Thyroid gland (tissue), 4 donors: ENCODE results near the gene SYTL2. TPM values are rescaled to one million over a fixed set of nuclear protein-coding genes. Genes with fewer than 3 reads are reported as not detected.

Source experiments
- DNase-seq, 2 donors: peaks; one replicate each; pipeline ENCODE4 v3.0.0-alpha.2; 2019
- H3K27ac ChIP-seq, 3 donors: fragments of 200-600 bp; sonication (generic); 1 replicate in 2 of 3; 2 replicates in 1 of 3; pipeline ENCODE4 v1.5.1; 2016 to 2019; ENCODE audit warnings: mild to moderate bottlenecking in 1 of 3, moderate library complexity in 1 of 3
- H3K27me3 ChIP-seq: fragments of 200-600 bp; sonication (generic); one replicate; pipeline ENCODE4 v1.5.1; 2019
- H3K36me3 ChIP-seq, 2 donors: fragments of 200-600 bp; sonication (generic); one replicate each; pipeline ENCODE4 v1.5.1; 2016 to 2019
- H3K4me1 ChIP-seq, 2 donors: fragments of 200-600 bp; sonication (generic); one replicate each; pipeline ENCODE4 v1.5.1; 2017 to 2019
- H3K4me3 ChIP-seq, 3 donors: fragments of 200-600 bp; sonication (generic); replicated peaks in 1 of 3; 1 replicate in 2 of 3; 2 replicates in 1 of 3; pipeline ENCODE4 v1.5.1; 2016; ENCODE audit warnings: mild to moderate bottlenecking in 1 of 3
- H3K9me3 ChIP-seq: fragments of 200-600 bp; sonication (generic); one replicate; pipeline ENCODE4 v1.5.1; 2017
- CTCF ChIP-seq, 6 experiments: fragments of 200-600 bp in 3 of 6; fragments of 450-650 bp in 3 of 6; sonication (generic) in 3 of 6; IDR thresholded peaks; one replicate each; pipeline ENCODE4 v1.5.1; 2016 to 2019; ENCODE audit warnings: antibody characterized with exemption in 6 of 6, mild to moderate bottlenecking in 2 of 6, inconsistent platforms in 1 of 6, moderate library complexity in 1 of 6
- POLR2A ChIP-seq, 2 donors: fragments of 450-650 bp; IDR thresholded peaks; one replicate each; pipeline ENCODE4 v1.6.1; 2017; ENCODE audit warnings: antibody characterized with exemption in 2 of 2, mild to moderate bottlenecking in 2 of 2, moderate library complexity in 1 of 2
- WGBS, 2 donors: methylation state at CpG; one replicate each; pipeline ENCODE4 v1.1.5; 2017; 5-methylcytosine and 5-hydroxymethylcytosine counted together
- intact Hi-C: fragments of 100-400 bp; cut with DNase I; formaldehyde crosslinking; loops from one replicate; pipeline ENCODE4 v1.15.1; 2023
- total RNA-seq, 4 donors: library from RNA; depleted of rRNA; stranded (reverse); fragments of >200 nt; gene quantifications; one replicate each; pipeline ENCODE4 v1.2.3, GENCODE V29; 2016

SYTL2 gene
- total RNA-seq, 4 donors from 2014 or later, result 4.5 to 18.8 (median 9.0) TPM

- Histone ChIP-seq H3K9me3 (no peaks in the 10 kb centered on the region), H3K36me3 (no peaks in the 10 kb centered on the region), H3K27ac (no peak overlapping the region), H3K4me1 (no peaks in the 10 kb centered on the region), H3K27me3 (no peaks in the 10 kb centered on the region), H3K4me3 (no peak overlapping the region)
- no peak for DNase-seq
- TF ChIP-seq CTCF (IDR thresholded peaks at IDR 0.05) (no peak), POLR2A (IDR thresholded peaks at IDR 0.05) (no peak)
- intact Hi-C loops, result no loop called here
- WGBS, 2 donors, result 64 to 69% methylated on average over 5 of the region's 5 CpGs
These were observed 100.0 kb downstream of the SYTL2 start for GRCh38 chr11:85710917-85711316.

- Histone ChIP-seq H3K9me3 (no peaks in the 10 kb centered on the region), H3K36me3 (no peaks in the 10 kb centered on the region), H3K4me1 (peaks cover 0 to 5% of the 10 kb centered on the region in 2 donors), H3K4me3 (no peak overlapping the region), H3K27me3 (no peaks in the 10 kb centered on the region), H3K27ac (no peak overlapping the region)
- WGBS, 2 donors, result 86 to 92% methylated on average over 5 of the region's 5 CpGs
- no peak for DNase-seq
- intact Hi-C loops, result no loop called here
- TF ChIP-seq CTCF (IDR thresholded peaks at IDR 0.05) (no peak), POLR2A (IDR thresholded peaks at IDR 0.05) (no peak)
These were observed 100.8 kb downstream of the SYTL2 start for GRCh38 chr11:85709941-85710702.

- DNase-seq, result no peak
- Histone ChIP-seq H3K36me3 (no peaks in the 10 kb centered on the region), H3K9me3 (no peaks in the 10 kb centered on the region), H3K27me3 (no peaks in the 10 kb centered on the region), H3K27ac (no peak overlapping the region), H3K4me1 (peaks cover 0 to 5% of the 10 kb centered on the region in 2 donors), H3K4me3 (no peak overlapping the region)
- TF ChIP-seq CTCF (IDR thresholded peaks at IDR 0.05) (no peak), POLR2A (IDR thresholded peaks at IDR 0.05) (no peak)
- intact Hi-C loops, result no loop called here
These were observed 105.1 kb downstream of the SYTL2 start for GRCh38 chr11:85705800-85706199.

GRCh38 chr11:85704967-85705366, 106.0 kb downstream of the SYTL2 start:
- TF ChIP-seq CTCF (IDR thresholded peaks at IDR 0.05), result no peak
- TF ChIP-seq POLR2A (IDR thresholded peaks at IDR 0.05), result no peak
- intact Hi-C loops, result no loop called here
- DNase-seq, result no peak
- no peaks in the 10 kb centered on the region for H3K9me3 ChIP-seq
- WGBS, 2 donors, result 91 to 94% methylated on average over 3 of the region's 3 CpGs
- no peak overlapping the region for H3K27ac ChIP-seq
- peaks cover 0 to 5% of the 10 kb centered on the region in 2 donors for H3K4me1 ChIP-seq
- no peaks in the 10 kb centered on the region for H3K36me3 ChIP-seq
- H3K4me3 ChIP-seq, result no peak overlapping the region
- no peaks in the 10 kb centered on the region for H3K27me3 ChIP-seq

- Histone ChIP-seq H3K4me3 (no peak overlapping the region), H3K36me3 (no peaks in the 10 kb centered on the region), H3K27me3 (no peaks in the 10 kb centered on the region), H3K9me3 (no peaks in the 10 kb centered on the region), H3K27ac (no peak overlapping the region), H3K4me1 (no peaks in the 10 kb centered on the region)
- TF ChIP-seq POLR2A (IDR thresholded peaks at IDR 0.05), result no peak
- no peak for TF ChIP-seq CTCF (IDR thresholded peaks at IDR 0.05)
- DNase-seq, result no peak
- WGBS, 2 donors, result 83 to 85% methylated on average over 2 of the region's 2 CpGs
- intact Hi-C loops, result no loop called here
These were observed 110.8 kb downstream of the SYTL2 start for GRCh38 chr11:85699957-85700741.
